ENCODE measurements around the gene CNTN4. TPM values are rescaled to one million over a fixed set of nuclear protein-coding genes. Genes with fewer than 3 reads are reported as not detected.

CNTN4 gene
- total RNA-seq, 1 donor from 2014 or later: 5.2 TPM

GRCh38 chr3:2343031-2343682 is 244.5 kb downstream of the CNTN4 start:
- no peaks in the 10 kb centered on the region for H4K20me1 ChIP-seq (ENCODE audit: low read depth)
- no peak overlapping the region for H3K4me2 ChIP-seq
- Mint-ChIP-seq H3K9me3 (peaks cover 3% of the 10 kb centered on the region), H3K4me3 (no peak overlapping the region), H3K27me3 (ENCODE audit: insufficient read depth, low read depth) (no peaks in the 10 kb centered on the region), H3K36me3 (no peaks in the 10 kb centered on the region), H3K4me1 (peaks cover 5% of the 10 kb centered on the region), H3K27ac (no peak overlapping the region)
- H3K27me3 ChIP-seq: no peaks in the 10 kb centered on the region
- no peak overlapping the region for H2AFZ ChIP-seq (replicated peaks)
- no peaks in the 10 kb centered on the region for H3K79me2 ChIP-seq (ENCODE audit: low read depth)
- TF ChIP-seq EZH2phosphoT487 (IDR thresholded peaks at IDR 0.05): no peak
- TF ChIP-seq CTCF (IDR thresholded peaks at IDR 0.05): no peak
- TF ChIP-seq EZH2 (IDR thresholded peaks at IDR 0.05): no peak
- no peak overlapping the region for H3K4me3 ChIP-seq
- H3K4me1 ChIP-seq: no peaks in the 10 kb centered on the region
- no peaks in the 10 kb centered on the region for H3F3A ChIP-seq (ENCODE audit: low read depth)
- no peaks in the 10 kb centered on the region for H3K36me3 ChIP-seq
- H3K9ac ChIP-seq: no peak overlapping the region
- H3K9me3 ChIP-seq (ENCODE audit: low read depth): no peaks in the 10 kb centered on the region
- no peak for DNase-seq (ENCODE audit: low spot score)
- H3K27ac ChIP-seq: no peak overlapping the region

- Mint-ChIP-seq H3K4me1 (peaks cover 25% of the 10 kb centered on the region), H3K9me3 (peaks cover 5% of the 10 kb centered on the region), H3K36me3 (peaks cover 5% of the 10 kb centered on the region), H3K27me3 (ENCODE audit: insufficient read depth, low read depth) (peaks cover 2% of the 10 kb centered on the region), H3K4me3 (no peak overlapping the region), H3K27ac (no peak overlapping the region)
- Histone ChIP-seq H3F3A (ENCODE audit: low read depth) (no peaks in the 10 kb centered on the region), H3K36me3 (no peaks in the 10 kb centered on the region), H3K79me2 (ENCODE audit: low read depth) (no peaks in the 10 kb centered on the region), H3K9me3 (ENCODE audit: low read depth) (no peaks in the 10 kb centered on the region), H3K9ac (no peak overlapping the region), H3K27me3 (no peaks in the 10 kb centered on the region), H3K27ac (no peak overlapping the region), H4K20me1 (ENCODE audit: low read depth) (no peaks in the 10 kb centered on the region), H3K4me1 (peaks cover 17% of the 10 kb centered on the region), H3K4me2 (no peak overlapping the region), H2AFZ (replicated peaks) (no peak overlapping the region), H3K4me3 (no peak overlapping the region)
- DNase-seq (ENCODE audit: low spot score): no peak
- TF ChIP-seq EZH2 (IDR thresholded peaks at IDR 0.05) (no peak), CTCF (IDR thresholded peaks at IDR 0.05) (no peak), EZH2phosphoT487 (IDR thresholded peaks at IDR 0.05) (no peak)
Measured at GRCh38 chr3:2352134-2352762, 253.6 kb downstream of the CNTN4 start.

GRCh38 chr3:2354702-2355101 is 256.0 kb downstream of the CNTN4 start:
- DNase-seq (ENCODE audit: low spot score): peak; percentile 33

More at GRCh38 chr3:2354702-2355101, 256.0 kb downstream of the CNTN4 start:
- Histone ChIP-seq H3K27me3 (no peaks in the 10 kb centered on the region), H3K9ac (no peak overlapping the region), H3K4me3 (no peak overlapping the region), H3K36me3 (no peaks in the 10 kb centered on the region), H2AFZ (replicated peaks) (peak overlapping the region; percentile 3), H3K9me3 (ENCODE audit: low read depth) (no peaks in the 10 kb centered on the region), H3K27ac (peak overlapping the region; percentile 47), H4K20me1 (ENCODE audit: low read depth) (no peaks in the 10 kb centered on the region), H3K4me1 (peaks cover 15% of the 10 kb centered on the region), H3F3A (ENCODE audit: low read depth) (no peaks in the 10 kb centered on the region), H3K4me2 (peak overlapping the region; percentile 14), H3K79me2 (ENCODE audit: low read depth) (no peaks in the 10 kb centered on the region)
- Mint-ChIP-seq H3K4me3 (no peak overlapping the region), H3K36me3 (peaks cover 5% of the 10 kb centered on the region), H3K9me3 (peaks cover 5% of the 10 kb centered on the region), H3K27ac (peak overlapping the region; percentile 88), H3K4me1 (peaks cover 23% of the 10 kb centered on the region), H3K27me3 (ENCODE audit: insufficient read depth, low read depth) (peaks cover 2% of the 10 kb centered on the region)
- TF ChIP-seq EZH2 (IDR thresholded peaks at IDR 0.05) (no peak), EZH2phosphoT487 (IDR thresholded peaks at IDR 0.05) (no peak), CTCF (IDR thresholded peaks at IDR 0.05) (no peak)
